ENCODE data around the gene PHOX2B. TPM values are rescaled to one million over a fixed set of nuclear protein-coding genes. Genes with fewer than 3 reads are reported as not detected.

The PHOX2B gene
- total and polyA plus RNA-seq, 2 of the 13 experiments (the other 11 are each of a cell fraction or from before 2014, with no cell fraction given): not detected

DNA sequence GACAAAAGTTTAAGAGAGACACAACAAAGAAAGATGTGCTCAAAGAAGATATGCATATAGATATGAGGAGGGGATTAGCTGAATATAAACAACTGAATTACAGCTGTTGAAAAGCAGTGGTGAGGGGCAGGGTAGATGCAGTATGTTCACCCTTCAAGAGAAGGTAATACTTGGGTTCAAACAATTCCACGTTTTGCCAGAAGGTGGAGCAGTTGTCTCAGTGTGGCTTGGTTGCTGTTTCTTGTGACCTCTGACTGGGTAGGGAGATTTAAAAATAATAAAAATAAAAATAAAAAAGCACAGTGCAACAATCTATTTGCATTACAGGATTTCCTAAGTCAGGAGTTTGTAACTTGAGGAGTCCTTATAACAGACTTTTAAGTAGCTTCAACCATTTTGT, 23.3 kb downstream of the PHOX2B start:
- no TSS peak for BruUV-seq (replicated peaks)
- CTCF ChIA-PET (ENCODE audit: low intra/inter-chr PET ratio, low total read pairs): no interaction called here
- H2AFZ ChIP-seq (ENCODE audit: low read length): no peak overlapping the region

More for the DNA sequence above, 23.3 kb downstream of the PHOX2B start:
- no peak for FAIRE-seq
- no peak overlapping the region for H3K4me2 ChIP-seq (ENCODE audit: low read depth, low read length)
- no peaks in the 10 kb centered on the region for H3K36me3 ChIP-seq (replicated peaks in 1 of 2; ENCODE audit: control insufficient read depth in 1 of 2, insufficient read depth in 2 of 2, low read length in 2 of 2)
- DNase-seq (ENCODE audit: low spot score): no peak
- no peaks in the 10 kb centered on the region for H4K20me1 ChIP-seq (ENCODE audit: insufficient read depth, low read length)
- no peaks in the 10 kb centered on the region for H3K79me2 ChIP-seq (ENCODE audit: insufficient read depth, low read length)
- POLR2A ChIA-PET: no interaction called here
- intact Hi-C loops (cut with micrococcal nuclease; ENCODE audit: unreplicated experiment) (no loop called here), in situ Hi-C loops (cut with HindIII; ENCODE audit: extremely low pct_ligation_motif_present, low pct_unique_long_range_greater_than_20kb) (no loop called here)
- H3K9me3 ChIP-seq (ENCODE audit: low read length): peaks cover 16% of the 10 kb centered on the region
- H3K9ac ChIP-seq (ENCODE audit: insufficient read depth, low read depth, low read length): no peak overlapping the region
- H3K27ac ChIP-seq (ENCODE audit: extremely low read length, insufficient read depth, low read length): no peak overlapping the region
- no peaks in the 10 kb centered on the region for H3K4me1 ChIP-seq (ENCODE audit: insufficient read depth, low read length)
- WGBS (ENCODE audit: low lambda C conversion rate): 4% methylated on average over 1 of the region's 1 CpG
- no peaks in the 10 kb centered on the region; a peak in 1 of 5 replicates for H3K27me3 ChIP-seq (ENCODE audit: control insufficient read depth in 1 of 2, insufficient read depth in 2 of 2, low read length in 2 of 2)
- no peak overlapping the region for H3K4me3 ChIP-seq (replicated peaks in 1 of 3; ENCODE audit: insufficient read depth in 1 of 3, low read depth in 2 of 3, low read length in 3 of 3)
- TF ChIP-seq ZBED4 (CRISPR knock-in tag; IDR thresholded peaks at IDR 0.05; ENCODE audit: borderline replicate concordance): no peak
- no peak for TF ChIP-seq ZNF30 (CRISPR knock-in tag; IDR thresholded peaks at IDR 0.05)
- TF ChIP-seq ZNF670 (CRISPR knock-in tag; IDR thresholded peaks at IDR 0.05; ENCODE audit: borderline replicate concordance): no peak
- no peak for TF ChIP-seq MXD3 (CRISPR knock-in tag; IDR thresholded peaks at IDR 0.05)
- TF ChIP-seq SRF (IDR thresholded peaks at IDR 0.05; ENCODE audit: low read depth, low read length): no peak
- TF ChIP-seq ZNF407 (CRISPR knock-in tag; IDR thresholded peaks at IDR 0.05; ENCODE audit: not compliant biosample characterization): no peak
- no peak for ATAC-seq

All from HepG2 (cell line).